NCI-H2171 treated with DMSO at 0.1 percent for 48 hours (cell line): ENCODE measurements around the gene PMIS2.

Experiments used
- DNase-seq: peaks from one replicate; lab custom pipeline; 2025; lab: John Stamatoyannopoulos, UW

PMIS2 gene

DNA sequence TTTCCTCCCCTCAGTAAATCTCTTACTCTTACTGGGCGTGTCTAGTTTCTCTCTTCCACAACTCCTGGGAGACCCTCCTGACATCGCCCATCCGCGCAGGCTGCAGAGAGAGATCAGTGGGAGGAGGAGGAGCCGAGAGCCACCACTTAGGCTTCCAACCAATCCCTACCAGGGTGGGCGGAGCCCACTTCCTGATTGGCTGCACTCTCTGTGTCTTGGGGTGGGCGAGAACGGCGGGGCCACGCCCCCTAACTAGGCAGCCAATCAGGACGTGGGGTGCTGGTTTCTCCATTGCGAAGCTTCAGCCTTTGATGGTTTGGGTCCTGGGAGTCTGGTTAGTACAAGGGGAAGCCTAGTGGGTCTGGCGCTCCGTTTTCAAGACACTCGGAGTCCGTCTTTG, at the start of gene PMIS2:
Gene PMIS2, plus strand, starts transcription at position 326 of the 400 bp plus-strand sequence. CDS start 87 bp downstream, outside the sequence.
- DNase-seq = no peak

DNA sequence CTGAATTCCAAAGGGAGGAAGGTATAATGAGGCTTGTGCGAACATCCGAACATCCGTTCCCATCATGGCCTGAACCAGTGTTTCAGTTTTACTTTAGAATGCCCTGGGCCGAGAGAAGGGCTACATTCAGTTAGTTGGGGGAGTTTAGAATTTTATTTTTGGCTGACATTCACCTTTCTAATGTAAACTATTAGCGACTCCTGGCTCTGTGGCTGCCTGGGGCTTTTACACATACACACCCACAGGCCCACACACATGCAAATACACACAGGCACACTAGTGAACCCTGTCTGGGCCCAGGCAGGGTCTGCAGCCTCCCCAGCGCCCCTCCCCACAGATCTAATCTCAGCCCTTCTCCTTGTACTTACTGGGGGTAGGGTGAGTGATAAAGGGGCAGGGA, 46.7 kb upstream of the PMIS2 start:
- DNase-seq = no peak

DNA sequence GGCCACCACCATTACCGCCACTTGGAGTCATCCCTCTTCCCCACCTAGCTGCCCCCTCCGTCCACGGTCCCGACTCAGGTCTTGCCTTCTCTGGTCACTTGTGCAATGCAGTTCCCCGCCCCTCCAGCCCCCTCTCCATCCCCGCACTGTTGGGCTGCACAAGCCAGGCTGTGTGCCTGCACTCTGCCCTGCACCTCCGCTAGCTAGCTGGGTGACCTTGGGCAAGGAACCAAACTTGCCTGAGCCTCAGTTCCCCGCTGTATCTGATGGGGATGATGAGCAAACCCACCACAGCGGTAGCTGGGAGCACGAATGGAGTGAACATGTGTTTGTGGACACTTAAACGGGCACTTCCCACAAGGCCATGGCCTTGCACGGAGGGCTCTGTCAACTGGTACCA, 46.1 kb upstream of the PMIS2 start:
- no peak for DNase-seq

DNA sequence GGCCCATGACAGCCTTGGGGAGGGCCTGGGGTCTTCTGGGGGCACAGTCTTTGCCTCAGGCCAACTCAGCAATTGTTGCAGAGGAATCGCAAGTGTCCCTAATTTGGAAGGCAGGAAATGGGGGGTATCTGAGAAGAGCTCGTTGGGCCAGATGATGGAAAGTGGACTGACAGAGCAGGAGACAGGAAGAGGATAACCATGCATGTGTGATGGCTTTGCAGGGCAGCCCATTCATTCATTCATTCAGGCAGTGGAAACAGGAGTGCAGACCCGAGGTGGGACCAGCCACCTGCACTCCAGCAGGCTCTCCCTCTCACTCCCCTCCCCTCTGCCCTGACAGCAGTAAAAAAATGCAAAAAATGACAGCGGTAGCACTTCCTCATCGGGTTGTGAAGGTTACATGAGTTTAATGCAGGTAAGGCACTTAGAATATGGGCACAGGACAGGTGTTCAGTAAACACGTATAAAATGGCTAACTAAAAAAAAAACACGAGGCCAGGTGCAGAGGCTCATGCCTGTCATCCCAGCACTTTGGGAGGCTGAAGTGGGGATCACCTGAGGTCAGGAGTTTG, 45.5 kb upstream of the PMIS2 start:
- DNase-seq = no peak

DNA sequence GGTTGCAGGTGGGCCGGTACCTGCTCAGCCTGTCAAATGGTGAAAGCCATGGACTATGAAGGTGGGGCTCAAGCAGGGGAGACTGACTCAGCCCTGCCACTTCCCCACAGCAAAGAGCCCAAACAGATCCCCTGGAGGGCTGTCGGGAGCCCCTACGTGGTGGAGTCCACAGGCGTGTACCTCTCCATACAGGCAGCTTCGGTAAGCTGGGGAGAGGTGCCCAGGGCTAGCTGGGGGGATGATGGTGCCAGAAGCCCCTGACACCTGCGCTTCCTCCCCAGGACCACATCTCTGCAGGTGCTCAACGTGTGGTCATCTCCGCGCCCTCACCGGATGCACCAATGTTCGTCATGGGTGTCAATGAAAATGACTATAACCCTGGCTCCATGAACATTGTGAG, 43.8 kb upstream of the PMIS2 start:
- DNase-seq = no peak

DNA sequence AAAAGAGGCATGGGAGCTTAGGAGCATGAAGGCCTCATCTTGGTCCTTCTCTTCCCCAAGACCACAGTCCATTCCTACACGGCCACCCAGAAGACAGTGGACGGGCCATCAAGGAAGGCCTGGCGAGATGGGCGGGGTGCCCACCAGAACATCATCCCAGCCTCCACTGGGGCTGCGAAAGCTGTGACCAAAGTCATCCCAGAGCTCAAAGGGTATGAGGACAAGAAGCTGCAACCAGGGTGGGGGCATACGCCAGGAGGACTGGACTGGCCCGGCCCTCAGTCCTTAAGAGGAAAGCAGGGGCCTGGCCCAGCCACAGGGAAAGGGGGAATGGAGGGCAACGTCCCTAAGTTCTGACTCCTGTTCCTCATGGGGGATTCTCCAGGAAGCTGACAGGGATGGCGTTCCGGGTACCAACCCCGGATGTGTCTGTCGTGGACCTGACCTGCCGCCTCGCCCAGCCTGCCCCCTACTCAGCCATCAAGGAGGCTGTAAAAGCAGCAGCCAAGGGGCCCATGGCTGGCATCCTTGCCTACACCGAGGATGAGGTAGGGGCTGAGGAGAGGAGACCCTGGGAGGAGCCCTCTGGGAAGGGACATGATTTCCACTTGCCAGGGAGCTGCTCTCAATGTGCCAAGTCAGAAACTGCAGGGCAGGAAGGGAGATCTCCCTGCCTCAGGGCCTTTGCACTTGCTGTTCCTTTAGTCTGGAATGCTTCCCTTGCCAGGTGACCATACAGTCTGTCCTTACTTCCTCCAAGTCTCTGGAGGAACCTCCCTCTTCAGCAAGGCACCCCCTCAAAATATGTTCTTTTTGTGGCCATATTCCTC, 42.5 kb upstream of the PMIS2 start:
- no peak for DNase-seq

DNA sequence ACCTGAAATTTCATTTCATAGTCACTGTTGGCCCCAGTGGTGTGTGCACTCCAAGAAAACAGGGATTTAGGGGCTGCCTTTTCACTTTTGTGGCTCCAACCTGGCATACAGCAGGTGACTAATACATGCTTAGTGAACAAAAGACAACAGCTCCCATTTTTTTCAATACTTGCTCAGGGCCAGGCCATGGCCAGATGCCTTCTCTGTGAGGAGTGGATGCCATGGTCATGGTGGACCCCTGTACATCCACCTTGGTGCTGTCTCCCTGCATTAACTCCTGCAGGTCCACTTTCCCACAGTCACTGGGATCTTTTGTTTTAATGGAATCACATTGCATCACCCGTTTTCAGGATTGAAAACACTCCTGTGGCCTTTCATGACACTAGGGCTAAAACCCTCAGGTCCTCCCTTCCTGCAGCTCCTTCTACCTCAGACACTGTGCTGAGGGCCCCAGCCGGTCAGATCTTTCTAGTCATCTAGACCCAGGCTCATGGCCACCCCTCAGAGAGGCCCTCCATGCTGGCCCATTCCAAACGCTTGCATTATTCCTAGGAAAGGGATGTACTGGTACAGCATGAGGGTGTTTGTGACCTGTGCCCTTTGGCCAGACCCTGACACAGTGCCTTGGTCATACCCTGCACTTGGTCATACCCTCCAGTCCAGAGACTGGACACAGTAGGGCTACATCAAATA, 41.7 kb upstream of the PMIS2 start:
- DNase-seq = no peak

DNA sequence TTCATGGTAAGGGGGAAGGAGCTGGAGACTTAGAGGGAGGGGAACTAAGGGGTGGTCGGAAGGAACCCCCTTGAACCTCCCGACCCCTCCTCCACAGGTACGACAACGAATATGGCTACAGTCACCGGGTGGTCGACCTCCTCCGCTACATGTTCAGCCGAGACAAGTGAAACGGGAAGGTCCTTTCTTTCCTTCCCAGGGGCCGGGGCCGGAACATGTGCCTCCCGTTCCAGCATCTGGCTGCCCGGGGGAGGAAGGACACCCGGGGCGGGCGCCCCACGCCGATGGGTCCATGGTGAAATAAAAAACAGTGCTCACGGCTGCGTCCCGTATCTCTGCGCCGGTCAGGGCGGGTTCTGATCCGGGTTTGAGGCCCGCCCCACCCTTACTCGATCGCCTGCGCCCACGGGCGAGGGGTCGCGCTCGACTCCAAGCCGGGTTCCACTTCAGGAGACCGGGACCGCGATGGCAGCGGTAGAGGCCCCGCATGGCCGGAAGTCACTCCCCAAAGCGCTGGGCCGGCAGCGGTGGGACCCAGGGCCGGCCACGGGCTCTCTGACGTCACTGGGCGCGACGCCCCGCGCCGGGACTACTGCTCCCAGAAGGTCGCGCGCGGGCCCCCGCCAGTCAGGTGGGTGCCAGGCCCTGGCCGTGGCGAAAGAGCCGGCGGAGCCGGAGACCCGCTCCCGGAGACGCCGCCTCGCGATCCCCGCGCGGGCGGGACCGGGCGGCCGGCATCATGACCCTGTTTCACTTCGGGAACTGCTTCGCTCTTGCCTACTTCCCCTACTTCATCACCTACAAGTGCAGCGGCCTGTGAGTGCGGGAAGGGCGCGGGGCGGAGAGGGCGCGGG, 40.7 kb upstream of the PMIS2 start, which contains the start of gene TMEM147:
Gene TMEM147, plus strand, starts transcription at position 626 of the 854 bp plus-strand sequence. Its CDS starts 114 bp downstream, at position 740.
- DNase-seq = peak; percentile 79

DNA sequence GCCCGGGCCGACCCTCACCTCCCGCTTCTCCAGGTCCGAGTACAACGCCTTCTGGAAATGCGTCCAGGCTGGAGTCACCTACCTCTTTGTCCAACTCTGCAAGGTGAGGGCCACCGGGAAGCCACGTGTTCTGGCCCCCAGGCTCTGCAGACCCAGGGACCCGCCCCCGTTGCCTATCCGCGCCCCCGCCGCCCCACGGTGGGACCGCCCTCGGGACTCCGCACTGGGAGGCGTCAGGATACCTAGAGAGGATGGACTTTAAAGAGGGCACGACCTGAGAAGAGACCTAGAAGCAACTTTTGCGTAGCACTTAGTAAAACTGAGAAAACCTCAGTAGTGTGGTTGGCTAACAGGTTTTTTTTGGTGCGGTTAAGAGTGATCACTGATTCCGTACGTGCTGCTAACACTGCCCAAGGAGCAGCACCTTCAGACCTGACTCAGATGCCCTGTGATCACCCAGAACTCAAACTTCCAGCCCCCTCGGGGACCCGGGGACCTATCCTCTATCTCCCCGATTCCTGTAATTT, 40.1 kb upstream of the PMIS2 start:
- DNase-seq = peak; percentile 26

DNA sequence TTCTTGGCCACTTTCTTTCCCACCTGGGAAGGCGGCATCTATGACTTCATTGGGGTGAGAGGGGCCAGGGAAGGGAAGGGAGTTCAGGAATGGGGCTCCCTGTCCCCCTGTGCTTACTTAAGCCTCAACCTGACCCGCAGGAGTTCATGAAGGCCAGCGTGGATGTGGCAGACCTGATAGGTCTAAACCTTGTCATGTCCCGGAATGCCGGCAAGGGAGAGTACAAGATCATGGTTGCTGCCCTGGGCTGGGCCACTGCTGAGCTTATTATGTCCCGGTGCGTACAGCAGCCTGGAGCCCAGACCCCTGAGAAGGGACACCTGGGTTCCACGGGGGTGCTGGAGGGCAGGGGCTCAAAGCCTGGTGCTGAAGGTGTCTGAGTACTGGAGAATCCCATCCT, 39.4 kb upstream of the PMIS2 start:
- no peak for DNase-seq

DNA sequence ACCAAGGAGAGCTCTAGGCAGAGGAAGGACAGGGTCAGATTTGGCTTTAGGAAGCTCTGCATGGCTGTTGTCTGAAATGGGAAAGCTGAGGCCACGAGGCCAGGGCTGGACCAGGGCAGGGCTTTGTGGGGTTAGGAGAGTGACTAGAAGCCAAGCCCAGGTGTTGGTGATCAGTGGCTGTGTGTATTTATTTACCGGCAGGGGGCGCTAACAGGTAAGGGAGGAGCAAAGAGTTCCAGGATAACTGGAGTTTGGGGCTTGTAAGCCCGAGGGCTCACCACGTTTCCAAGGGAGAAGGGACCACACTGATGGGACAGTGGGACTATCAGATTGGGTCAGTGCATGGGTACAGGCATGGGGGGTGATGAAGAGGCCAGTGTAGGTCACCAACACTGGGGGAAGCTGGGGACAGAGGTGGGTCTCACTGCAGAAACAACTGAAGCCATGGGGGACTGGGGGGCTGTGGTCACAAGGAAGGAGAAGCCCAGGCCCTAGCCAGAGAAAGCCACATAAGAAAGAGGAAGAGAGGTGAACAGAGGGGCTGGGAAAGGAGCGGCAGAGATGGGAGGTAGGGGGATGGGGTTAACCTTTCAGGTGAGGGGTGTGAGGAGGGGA, 36.7 kb upstream of the PMIS2 start:
- DNase-seq = peak; percentile 41

DNA sequence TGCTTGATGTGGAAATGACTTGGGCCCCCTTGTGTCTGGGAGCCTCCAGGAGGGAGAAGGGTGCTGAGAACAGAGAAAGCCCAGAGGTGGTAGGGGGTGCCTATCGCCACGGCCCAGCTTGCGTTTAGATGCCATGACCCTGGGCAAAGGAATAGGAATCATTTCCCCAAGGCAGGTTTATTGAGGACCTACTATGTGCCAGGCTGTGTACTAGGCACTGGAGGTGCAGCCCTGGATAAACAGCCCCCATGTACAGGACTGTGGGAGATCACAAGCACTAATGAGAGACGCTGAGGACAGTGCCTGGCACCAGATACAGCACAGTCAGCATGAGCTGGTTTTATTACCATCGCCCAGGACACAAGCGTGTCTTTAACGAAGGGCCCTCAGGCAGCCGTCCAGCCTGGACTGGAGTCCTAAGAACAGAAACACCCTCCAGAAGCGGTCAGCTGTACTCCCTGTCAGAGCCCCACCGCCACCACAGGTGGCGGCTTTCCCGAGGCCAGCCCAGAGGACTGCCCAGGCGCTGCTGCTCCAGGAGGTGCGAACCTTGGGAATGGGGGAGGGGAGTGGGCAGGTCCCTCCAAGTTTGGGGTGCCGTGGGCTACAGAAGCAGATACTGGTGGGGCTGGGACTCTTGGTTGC, 36.0 kb upstream of the PMIS2 start:
- DNase-seq = no peak

DNA sequence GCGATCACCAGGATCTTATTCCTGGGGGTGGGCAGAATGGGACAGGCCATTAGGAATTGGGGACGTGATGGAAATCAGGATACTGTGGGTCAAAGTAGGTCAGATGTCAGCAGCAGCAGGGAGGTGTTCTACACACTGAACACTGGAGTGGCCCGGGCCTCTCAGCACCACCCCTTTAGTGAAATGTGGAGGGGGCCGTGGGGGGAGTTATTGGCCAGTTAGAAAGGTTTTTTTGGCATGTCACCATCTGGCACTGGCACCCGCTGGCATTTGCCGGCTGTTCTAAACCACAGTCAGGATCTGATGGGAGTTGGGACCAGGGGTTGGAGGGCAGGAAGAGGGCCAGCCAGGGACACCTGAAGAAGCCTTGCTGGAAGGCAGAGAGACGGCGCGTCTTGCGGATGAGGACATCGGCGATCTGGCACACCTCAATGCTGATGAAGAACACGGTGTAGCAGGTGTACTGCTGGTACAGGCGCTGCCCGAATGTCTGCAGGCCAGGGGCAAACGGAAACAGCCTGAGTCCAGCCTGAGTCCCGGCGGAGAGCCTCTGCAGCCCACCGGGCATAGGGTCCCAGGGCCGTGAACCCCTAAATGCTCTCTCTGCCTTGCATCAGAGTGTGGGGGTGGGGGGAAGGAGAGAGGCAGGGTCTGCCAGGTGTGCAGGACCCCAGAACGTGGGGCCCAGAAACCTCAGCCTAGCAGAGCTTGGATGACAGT, 34.7 kb upstream of the PMIS2 start:
- no peak for DNase-seq

DNA sequence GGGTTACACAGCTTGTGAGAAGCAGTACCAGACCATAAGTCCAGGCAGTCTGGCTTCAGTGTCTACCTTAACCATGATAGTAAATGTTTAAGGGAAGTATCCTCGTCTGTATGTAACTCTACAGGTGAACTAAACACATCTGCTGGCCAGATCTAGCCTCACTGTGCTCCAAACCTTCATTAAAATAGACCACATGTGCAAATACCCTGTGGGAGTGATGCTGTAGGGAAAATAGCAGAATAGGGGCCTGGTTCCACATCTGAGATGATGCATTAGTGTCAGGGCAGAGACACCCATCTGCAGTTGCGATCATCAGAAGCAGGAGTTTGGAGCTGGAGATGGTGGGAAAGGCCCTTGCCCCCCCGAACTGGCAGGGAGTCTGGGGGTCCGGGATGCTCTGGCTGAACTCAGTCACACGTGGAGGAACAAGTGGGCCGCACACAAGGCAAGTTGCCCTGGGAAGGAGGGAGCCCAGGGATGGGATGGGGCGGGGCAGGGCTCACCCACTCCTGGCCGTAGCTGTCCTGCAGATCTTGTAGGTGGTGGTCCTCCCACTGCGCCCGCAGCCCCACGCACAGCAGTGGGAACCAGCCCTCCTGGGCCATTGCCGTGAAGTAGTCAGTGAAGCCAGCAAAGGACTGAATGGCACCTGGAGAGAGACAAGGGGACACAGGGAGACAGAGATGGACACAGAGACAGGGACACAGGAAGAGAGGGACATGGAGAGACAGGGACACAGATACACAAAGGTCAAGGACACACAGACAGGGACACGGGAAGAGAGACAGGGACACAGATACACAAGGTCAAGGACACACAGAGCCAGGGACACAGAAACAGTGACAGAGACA, 33.2 kb upstream of the PMIS2 start:
- DNase-seq = no peak

DNA sequence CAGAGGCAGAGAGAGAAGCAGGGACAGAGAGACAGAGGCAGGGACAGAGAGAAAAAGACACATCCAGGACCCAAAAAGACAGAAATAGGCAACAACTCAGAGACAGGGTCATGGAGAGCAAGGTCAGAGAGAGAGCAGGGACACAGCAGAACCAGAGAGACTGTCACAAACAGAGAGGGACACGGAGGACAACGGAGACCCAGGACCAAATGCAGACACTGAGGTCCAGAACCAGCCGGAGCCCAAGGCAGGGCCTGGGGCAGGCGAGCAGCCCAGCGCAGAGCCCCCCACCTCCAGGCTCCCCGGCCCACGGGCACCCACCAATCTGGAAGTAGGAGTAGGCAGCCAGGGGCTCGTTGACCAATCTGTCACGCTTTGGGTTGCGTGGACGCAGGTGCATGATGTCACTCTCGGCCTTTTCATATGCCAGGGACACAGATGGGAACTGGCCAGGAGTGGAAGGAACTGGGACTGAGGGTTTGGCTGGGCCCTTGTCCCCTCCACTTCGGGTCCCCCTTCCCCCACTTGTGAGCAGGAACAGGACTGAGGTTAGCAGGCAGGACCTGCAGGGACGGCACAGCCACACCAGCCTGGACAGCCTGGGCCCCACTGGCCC, 32.5 kb upstream of the PMIS2 start:
- DNase-seq = no peak

DNA sequence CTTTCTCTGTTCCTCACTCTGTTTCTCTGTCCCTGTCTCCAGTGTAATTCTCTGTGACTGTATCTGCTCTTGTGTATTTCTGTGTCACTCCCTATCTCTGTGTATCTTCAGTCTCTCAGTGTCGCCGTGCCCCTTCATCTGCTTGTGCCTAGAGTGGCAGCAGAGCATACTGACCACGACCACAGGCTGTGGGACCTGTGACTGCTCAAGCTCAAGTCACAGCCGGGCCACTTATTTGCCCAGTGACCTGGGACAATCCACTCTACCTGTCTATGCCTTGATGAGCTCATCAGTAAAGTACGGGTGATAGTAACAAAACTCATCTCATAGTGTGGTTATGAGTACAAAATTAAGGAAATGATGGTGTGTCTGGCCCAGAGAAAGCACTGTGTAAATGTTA, 31.9 kb upstream of the PMIS2 start:
- DNase-seq = no peak

DNA sequence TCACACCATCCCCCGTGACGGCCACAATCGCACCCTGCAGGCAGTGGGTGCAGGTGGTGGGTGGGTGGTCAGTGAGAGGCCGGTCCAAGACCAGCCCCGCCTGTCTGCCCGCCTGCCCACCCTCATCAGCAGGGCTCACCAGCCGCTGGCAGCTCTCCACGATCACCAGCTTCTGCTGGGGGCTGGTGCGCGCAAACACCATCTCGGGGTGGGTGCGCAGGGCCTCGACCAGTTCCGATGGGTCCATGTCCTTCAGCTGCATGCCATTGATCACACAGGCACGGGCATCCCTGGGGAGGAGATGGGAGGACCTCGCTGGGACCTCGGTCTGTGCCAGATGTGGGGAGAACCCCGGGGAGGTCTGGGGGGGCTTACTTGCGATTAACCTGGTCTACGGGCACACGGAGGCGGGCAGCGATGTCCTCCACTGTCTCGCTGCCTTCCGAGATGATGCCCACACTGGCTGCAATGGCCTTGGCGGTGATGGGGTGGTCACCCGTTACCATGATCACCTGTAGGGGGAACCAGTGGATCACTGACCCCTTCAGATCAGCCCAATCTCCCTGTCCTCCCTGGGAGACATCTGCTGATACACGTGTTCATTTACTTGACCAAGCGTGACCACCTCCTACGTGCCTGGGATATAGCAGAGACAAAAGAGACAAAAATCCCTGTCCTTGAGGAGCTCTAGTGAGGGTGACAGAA, 30.5 kb upstream of the PMIS2 start:
- DNase-seq = no peak

DNA sequence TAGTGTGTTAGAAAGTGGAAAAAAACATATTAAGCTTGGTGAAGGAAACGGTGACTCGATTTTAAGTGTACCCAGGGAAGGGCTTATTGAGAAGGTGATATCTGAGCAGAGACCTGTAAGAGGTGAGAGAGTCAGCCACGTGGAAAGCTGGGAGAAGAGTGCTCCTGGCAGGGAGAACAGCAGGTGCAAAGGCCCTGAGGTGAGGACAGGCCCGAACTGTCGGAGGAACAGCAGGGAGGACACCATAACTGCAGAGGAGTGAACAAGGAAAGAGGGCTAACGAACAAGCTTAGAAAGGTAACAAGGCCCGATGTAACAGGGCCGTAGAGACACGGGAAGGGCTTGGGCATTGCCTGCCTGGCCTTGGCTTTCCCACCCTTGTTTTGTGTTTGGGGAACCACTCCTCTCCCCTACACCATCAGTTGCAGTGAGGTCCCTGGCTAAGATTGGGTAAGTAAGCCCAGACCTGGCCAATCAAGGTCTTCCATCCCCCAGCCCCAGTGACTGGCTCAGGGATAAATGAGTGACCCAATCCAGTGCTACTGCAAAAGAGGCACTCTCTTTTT, 29.9 kb upstream of the PMIS2 start:
- DNase-seq = no peak
